Activated naive CD4-positive, alpha-beta T cell treated with anti-CD3 and anti-CD28 coated beads, Interleukin-2, amount 50 U/mL, for 24 hours (primary cell): ENCODE data around the gene DIPK1A.
A peak's percentile ranks its signal among the peaks of the same experiment; 100 is the strongest.
"Not testable (repeated sequence)": the region's sequence is repeated elsewhere in the genome, so short reads cannot be mapped to it uniquely, and the experiment has no call there.

ENCODE experiments used
- H3K27ac Mint-ChIP-seq: one replicate; pipeline ENCODE4 v1.8.0; 2021; ENCODE audit warnings: mild to moderate bottlenecking, mixed read lengths
- H3K27me3 Mint-ChIP-seq: one replicate; pipeline ENCODE4 v1.8.0; 2021; ENCODE audit warnings: mixed read lengths
- H3K36me3 Mint-ChIP-seq: one replicate; pipeline ENCODE4 v1.8.0; 2021; ENCODE audit warnings: mixed read lengths
- H3K4me1 Mint-ChIP-seq: one replicate; pipeline ENCODE4 v1.8.0; 2021; ENCODE audit warnings: mixed read lengths
- H3K4me3 Mint-ChIP-seq: one replicate; pipeline ENCODE4 v1.8.0; 2021; ENCODE audit warnings: mild to moderate bottlenecking, mixed read lengths
- H3K9me3 Mint-ChIP-seq: one replicate; pipeline ENCODE4 v1.8.0; 2021; ENCODE audit warnings: mixed read lengths

Gene DIPK1A

DNA sequence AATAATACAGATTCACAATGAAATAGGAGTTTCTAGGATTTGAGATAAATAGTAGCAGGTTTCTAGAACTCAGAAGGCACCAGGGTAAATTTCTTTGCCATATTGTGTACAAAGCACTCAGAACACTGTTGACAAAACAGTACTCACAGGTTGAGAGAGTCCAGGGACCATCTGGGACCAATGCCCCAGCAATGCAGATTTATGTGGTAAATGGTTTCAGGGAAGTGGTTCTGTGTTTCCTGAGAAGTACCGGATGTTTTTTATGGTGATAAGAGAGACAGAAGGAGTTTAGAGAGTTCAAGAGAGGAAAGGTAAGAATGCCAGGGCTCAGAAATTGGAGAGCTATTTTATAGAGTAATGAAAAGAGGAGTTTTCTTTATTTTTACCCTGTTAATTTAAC lies 29.6 kb upstream of the DIPK1A start:
- H3K9me3 Mint-ChIP-seq: no peaks in the 10 kb centered on the region
- H3K36me3 Mint-ChIP-seq: no peaks in the 10 kb centered on the region
- H3K27ac Mint-ChIP-seq: peak overlapping the region; percentile 97
- no peaks in the 10 kb centered on the region for H3K27me3 Mint-ChIP-seq
- H3K4me3 Mint-ChIP-seq: peak overlapping the region; percentile 69
- H3K4me1 Mint-ChIP-seq: peaks cover 57% of the 10 kb centered on the region

- Mint-ChIP-seq H3K36me3 (no peaks in the 10 kb centered on the region), H3K27ac (no peak overlapping the region), H3K9me3 (no peaks in the 10 kb centered on the region), H3K4me3 (no peak overlapping the region), H3K27me3 (no peaks in the 10 kb centered on the region), H3K4me1 (peaks cover 57% of the 10 kb centered on the region)
These were observed 28.8 kb upstream of the DIPK1A start for GRCh38 chr1:92989936-92990583.

GRCh38 chr1:92989253-92989652 lies 28.0 kb upstream of the DIPK1A start:
- peak overlapping the region; percentile 17 for H3K27ac Mint-ChIP-seq
- H3K4me1 Mint-ChIP-seq: peaks cover 62% of the 10 kb centered on the region
- no peaks in the 10 kb centered on the region for H3K9me3 Mint-ChIP-seq
- H3K36me3 Mint-ChIP-seq: no peaks in the 10 kb centered on the region
- no peaks in the 10 kb centered on the region for H3K27me3 Mint-ChIP-seq
- H3K4me3 Mint-ChIP-seq: no peak overlapping the region

DNA sequence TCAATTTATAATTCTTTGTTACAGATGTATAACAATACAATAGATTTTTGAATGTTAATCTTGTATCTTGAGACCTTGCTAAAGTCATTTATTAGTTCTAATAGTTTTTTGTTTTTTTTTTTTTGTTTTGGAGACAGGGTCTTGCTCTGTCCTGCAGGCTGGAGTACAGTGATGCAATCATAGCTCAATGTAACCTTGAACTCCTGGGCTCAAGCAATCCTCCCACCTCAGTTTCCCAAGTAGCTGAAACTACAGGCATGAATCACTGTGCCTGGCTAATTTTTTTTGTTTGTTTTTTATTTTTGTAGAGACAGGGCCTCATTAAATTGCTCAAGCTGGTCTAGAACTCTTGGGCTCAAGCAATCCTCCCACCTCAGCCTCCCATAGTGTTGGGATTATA lies 26.2 kb upstream of the DIPK1A start:
- Mint-ChIP-seq H3K36me3 (peaks cover 2% of the 10 kb centered on the region), H3K27me3 (no peaks in the 10 kb centered on the region), H3K27ac (no peak overlapping the region), H3K4me1 (peaks cover 49% of the 10 kb centered on the region), H3K4me3 (no peak overlapping the region), H3K9me3 (peaks cover 4% of the 10 kb centered on the region)

GRCh38 chr1:92985101-92985500 lies 23.8 kb upstream of the DIPK1A start:
- Mint-ChIP-seq H3K4me3 (no peak overlapping the region), H3K27ac (no peak overlapping the region), H3K4me1 (peaks cover 47% of the 10 kb centered on the region), H3K9me3 (peaks cover 4% of the 10 kb centered on the region), H3K36me3 (peaks cover 2% of the 10 kb centered on the region), H3K27me3 (no peaks in the 10 kb centered on the region)

- Mint-ChIP-seq H3K4me1 (peaks cover 50% of the 10 kb centered on the region), H3K9me3 (peaks cover 4% of the 10 kb centered on the region), H3K36me3 (peaks cover 2% of the 10 kb centered on the region), H3K4me3 (peak overlapping the region; percentile 55), H3K27ac (peak overlapping the region; percentile 93), H3K27me3 (no peaks in the 10 kb centered on the region)
These were observed 19.7 kb upstream of the DIPK1A start for GRCh38 chr1:92980732-92981647.

DNA sequence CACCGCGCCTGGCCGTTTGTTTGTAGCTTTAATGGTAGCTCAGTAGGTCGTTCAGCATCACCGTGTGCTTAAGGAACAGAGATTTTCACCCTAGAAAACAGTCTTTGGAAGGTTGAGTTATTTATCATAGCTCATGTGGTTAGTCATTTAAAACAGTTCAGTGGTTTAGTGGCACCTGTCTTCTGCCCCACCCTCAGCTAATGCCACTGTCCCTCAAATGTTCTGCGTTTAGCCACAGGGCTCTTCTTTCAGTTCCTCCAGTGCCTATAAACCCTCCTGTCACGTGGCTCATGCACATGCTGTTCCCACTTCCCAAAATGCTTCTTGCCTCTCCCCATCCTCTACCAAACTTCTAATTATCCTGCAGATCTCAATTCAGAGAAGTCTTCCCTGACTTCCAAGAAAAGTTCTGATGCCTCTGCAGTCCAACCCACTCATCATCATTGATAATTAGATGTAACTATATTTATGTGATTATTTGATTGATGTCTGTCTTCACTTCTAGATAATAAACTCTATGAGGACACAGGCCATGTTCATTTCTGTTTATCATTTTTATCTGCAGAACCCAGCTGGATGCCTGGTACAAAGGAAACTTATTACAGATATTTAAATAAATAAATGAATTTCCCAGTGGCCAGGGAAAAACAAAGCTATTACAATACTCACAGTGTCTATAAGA lies 14.4 kb upstream of the DIPK1A start:
- Mint-ChIP-seq H3K4me1 (peaks cover 48% of the 10 kb centered on the region), H3K4me3 (no peak overlapping the region), H3K27ac (peak overlapping the region; percentile 63)

GRCh38 chr1:92974112-92974511 lies 12.8 kb upstream of the DIPK1A start:
- not testable (repeated sequence) for H3K36me3 Mint-ChIP-seq, H3K27me3 Mint-ChIP-seq, H3K4me3 Mint-ChIP-seq, H3K27ac Mint-ChIP-seq, H3K9me3 Mint-ChIP-seq
- peaks cover 48% of the 10 kb centered on the region for H3K4me1 Mint-ChIP-seq

More for the DNA sequence above, 14.4 kb upstream of the DIPK1A start:
- Mint-ChIP-seq H3K36me3 (no peaks in the 10 kb centered on the region), H3K9me3 (no peaks in the 10 kb centered on the region), H3K27me3 (no peaks in the 10 kb centered on the region)

GRCh38 chr1:92973203-92973897 lies 12.1 kb upstream of the DIPK1A start:
- peak overlapping the region; percentile 86 for H3K27ac Mint-ChIP-seq
- peaks cover 50% of the 10 kb centered on the region for H3K4me1 Mint-ChIP-seq
- no peaks in the 10 kb centered on the region for H3K36me3 Mint-ChIP-seq
- H3K9me3 Mint-ChIP-seq: no peaks in the 10 kb centered on the region
- H3K4me3 Mint-ChIP-seq: no peak overlapping the region
- no peaks in the 10 kb centered on the region for H3K27me3 Mint-ChIP-seq

DNA sequence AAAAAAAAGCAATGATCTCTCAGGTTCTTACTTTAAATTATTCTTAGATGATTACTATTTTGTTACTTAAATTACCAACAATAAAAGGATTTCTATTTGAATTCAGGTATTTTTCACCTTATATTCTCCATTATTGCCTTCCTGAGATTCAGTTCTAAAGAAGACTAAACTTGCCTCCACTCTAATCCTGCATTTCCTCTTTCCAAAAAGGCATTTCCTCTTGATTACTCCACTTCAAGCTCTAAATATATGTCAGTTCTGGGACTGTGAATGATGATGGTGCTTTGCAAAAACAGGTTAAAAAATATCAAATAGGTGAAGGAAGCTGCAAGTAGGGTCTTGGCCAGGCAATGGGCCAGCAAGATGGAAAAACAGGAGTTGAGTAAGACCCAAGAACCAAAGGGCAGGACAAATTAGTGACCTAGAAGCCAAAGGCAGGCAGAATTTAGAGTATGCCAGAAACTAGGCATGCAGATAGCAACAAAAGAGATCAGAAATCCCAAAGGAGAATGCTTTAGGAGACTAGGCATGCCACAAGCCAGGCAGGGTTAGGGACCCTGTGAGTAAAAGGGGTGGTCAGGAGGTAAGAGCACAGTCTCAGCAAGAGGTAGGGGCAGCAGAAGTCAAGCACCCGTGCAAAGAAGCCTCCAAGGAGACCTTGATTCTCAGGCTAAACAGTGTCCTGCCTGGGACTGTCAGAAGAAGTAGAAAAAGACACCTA lies 11.3 kb upstream of the DIPK1A start:
- Mint-ChIP-seq H3K9me3 (no peaks in the 10 kb centered on the region), H3K27ac (no peak overlapping the region), H3K27me3 (no peaks in the 10 kb centered on the region), H3K4me1 (peaks cover 51% of the 10 kb centered on the region), H3K36me3 (no peaks in the 10 kb centered on the region), H3K4me3 (no peak overlapping the region)

GRCh38 chr1:92971932-92972331 lies 10.7 kb upstream of the DIPK1A start:
- not testable (repeated sequence) for H3K9me3 Mint-ChIP-seq, H3K36me3 Mint-ChIP-seq, H3K27me3 Mint-ChIP-seq, H3K27ac Mint-ChIP-seq, H3K4me3 Mint-ChIP-seq
- H3K4me1 Mint-ChIP-seq: peaks cover 47% of the 10 kb centered on the region

DNA sequence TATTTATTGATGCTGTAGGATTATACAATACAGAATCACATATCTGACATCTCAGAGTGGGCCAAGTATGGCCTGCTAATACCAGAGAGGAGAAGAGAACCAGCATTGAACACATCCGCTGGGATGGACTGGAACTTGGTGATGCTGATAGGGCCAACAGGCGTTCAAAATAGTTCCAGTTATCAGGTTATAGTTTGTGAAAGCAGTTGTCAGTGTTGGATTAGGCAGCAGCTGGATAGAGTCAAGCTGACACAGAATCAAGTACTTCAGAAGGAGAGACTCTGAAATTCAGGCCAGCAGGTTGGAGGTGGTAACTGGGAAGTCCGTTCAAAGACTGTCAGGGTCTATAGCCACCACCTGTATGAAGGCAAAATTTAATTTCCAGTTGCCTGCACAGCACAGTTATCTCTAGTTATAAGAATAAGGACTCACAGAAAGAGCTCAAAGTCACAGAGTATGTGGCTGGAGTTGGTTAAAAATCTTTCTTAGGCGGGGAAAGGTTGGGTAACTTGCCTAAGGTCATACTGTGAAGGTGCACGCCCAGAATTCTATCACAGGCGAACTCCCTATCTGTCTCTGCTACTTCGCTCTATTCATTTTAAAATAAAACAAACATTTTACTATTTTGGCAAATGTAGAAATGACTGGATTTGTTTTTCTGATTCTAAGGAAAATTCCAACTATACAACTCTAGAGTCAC lies 9.9 kb upstream of the DIPK1A start:
- Mint-ChIP-seq H3K27ac (no peak overlapping the region), H3K4me1 (peaks cover 44% of the 10 kb centered on the region), H3K9me3 (no peaks in the 10 kb centered on the region)

DNA sequence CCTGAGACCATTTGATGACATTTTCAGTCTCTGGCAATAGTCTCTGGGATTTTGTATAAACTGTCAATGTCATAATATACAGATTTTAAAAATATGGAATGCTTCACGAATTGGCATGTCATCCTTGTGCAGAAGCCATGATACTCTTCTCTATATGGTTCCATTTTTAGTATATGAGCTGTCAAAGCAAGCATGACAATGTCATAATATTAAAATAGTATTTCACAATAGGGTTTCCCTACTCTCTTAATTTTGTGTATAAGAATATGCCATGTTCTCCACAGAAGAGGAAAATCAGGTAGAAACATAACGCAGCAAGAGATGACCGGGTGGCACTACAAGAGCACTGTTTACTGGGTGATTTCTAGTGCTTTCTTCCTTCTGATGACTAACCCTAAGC lies 8.3 kb upstream of the DIPK1A start:
- peaks cover 38% of the 10 kb centered on the region for H3K4me1 Mint-ChIP-seq
- H3K36me3 Mint-ChIP-seq: no peaks in the 10 kb centered on the region
- H3K4me3 Mint-ChIP-seq: no peak overlapping the region
- H3K27ac Mint-ChIP-seq: peak overlapping the region; percentile 25
- no peaks in the 10 kb centered on the region for H3K27me3 Mint-ChIP-seq
- no peaks in the 10 kb centered on the region for H3K9me3 Mint-ChIP-seq

More for the DNA sequence above, 9.9 kb upstream of the DIPK1A start:
- no peak overlapping the region for H3K4me3 Mint-ChIP-seq
- H3K36me3 Mint-ChIP-seq: no peaks in the 10 kb centered on the region
- H3K27me3 Mint-ChIP-seq: no peaks in the 10 kb centered on the region

- Mint-ChIP-seq H3K4me1 (peaks cover 33% of the 10 kb centered on the region), H3K27me3 (no peaks in the 10 kb centered on the region), H3K9me3 (no peaks in the 10 kb centered on the region), H3K27ac (no peak overlapping the region), H3K36me3 (no peaks in the 10 kb centered on the region), H3K4me3 (no peak overlapping the region)
These were observed 7.1 kb upstream of the DIPK1A start for GRCh38 chr1:92968138-92969032.
